Amygdala (tissue), 56 donors: ENCODE data around the gene HOXA1.

ENCODE experiments used
- DNase-seq, 56 donors: peaks; one replicate each; lab custom pipeline; 2025; lab: John Stamatoyannopoulos, UW

The HOXA1 gene

DNA sequence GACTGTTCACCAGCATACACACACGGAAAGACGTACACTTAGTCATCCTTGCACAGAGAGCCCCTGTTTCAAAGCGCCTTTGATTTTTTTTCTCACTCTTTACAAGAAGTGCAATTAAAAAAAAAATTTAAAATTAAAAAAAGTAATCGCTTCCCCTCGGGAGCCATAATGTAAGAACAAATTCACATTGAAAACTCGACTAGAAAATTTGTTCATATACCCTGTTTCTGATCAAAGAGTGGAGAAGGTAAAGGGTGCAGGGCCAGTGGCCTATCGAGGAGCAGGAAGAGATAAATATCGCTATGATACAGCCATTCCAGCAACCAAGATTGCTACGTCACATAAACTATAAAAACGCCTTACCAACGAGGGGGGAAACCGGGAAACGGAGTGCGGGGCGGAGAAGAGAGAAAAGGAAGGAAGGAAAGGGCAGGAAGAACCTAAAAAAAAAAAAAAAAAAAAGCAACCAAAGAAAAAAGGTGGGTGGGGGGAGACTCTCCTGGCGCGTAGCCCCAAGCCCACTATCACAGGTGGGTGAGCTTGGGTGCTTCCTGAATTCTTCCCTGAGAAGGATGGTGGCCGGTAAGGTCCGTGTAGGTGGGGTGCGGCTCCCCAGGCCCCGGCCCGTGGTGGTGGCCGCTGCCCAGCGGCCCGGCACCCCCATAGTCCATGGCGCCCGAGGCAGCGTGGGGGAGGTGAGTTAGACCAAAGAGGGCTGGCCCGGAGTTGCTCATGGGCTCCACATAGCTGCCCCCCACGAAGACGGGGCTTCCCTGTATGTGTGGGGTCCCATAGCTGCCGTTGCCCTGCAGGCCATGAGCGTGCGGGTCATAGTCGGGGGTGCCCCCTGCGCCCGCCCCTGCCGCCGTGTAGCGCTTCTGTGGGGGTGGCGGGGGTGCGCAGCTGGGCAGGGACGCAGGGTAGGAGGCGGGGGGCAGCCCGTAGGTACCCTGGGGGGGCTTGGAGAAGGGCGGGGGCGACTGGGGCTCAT is 11.9 kb upstream of the HOXA1 start:
- DNase-seq = no peak

DNA sequence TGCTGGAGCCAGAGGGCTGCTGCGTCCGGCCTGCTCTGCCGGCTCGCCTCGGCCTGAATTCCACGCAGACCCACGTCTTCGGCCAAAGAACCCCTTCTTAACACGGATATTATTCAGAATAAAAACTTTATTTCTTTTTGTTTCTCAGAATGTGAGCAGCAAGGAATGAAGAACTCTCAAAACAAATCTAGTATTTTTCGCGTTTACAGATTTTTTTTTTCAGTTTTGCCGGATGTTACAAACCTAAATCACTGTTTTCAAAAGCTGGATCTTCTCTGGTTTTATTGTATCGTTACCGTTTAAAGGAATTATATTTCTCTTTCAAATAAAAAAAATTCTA is 11.1 kb upstream of the HOXA1 start:
- no peak for DNase-seq

DNA sequence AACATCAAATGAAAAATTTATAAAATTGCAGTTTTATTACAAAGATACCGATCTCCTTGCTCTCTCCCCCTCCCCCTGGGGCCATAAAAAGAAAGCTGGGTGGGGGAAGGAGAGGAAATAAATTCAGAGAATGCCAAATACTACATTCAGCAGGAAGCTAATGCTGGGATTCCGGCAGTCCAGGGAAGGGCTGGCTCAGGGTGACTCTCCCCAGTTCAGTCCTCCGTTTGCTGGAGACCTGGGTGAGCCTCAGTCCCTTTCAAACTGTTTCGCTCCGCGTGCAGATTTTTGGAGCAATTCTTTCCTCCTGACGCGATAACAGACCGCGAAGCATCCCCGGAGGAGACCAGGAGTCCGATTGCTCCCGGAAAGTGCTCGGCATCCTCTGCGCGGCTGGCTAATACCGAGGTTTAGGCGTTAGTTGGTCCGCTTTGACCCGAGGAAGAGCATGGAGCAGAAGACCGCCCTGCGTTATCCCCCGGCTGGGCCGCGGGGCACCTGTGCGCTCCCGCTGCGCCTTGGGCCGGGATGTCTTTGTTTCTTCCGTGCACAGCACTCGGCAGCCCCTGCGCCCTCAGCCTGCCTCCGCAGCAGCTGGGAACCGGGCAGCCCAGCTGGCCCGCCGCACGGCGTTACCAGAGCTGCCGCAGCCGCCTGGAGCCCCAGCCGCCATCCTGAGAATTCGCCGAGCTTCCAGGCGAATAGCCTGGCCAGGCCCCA is 10.5 kb upstream of the HOXA1 start:
- DNase-seq = no peak

DNA sequence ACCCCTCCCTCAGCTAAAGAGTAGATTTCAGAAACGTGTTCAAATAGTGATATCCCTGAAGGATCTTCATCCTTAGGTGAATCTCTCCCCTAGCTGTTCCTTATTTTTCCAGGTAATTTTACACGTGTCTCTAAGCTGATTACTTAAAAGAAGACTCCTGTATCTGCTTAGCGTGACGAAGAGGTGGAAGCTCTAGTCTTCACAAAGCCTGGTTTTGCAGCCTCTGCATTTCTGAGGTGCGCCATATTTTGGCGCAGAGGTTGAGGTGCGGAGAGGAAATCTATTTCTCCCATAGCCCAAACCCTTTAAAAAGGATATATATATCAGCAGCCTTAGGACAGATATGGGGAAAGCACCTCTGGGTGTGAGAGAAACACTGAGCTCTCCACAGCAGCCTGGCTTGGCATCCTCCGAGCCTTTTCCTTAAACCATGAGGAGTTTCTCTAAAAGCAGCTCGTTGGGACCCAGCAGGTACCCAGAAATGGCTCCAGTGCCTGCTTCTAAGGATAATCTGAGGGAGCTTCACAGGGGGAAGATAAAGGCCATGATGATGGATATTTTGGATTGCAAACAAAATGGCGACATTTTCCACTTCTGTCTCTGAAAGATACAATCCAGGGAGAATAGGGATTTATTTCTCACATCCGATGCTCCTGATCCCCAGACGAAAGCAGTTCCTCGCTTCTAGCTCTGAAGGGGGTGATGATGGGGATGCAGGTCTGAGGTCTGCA is 9.7 kb upstream of the HOXA1 start:
- no peak for DNase-seq

GRCh38 chr7:27104341-27105058 is 8.7 kb upstream of the HOXA1 start:
- DNase-seq = no peak

GRCh38 chr7:27103489-27104226 is 7.9 kb upstream of the HOXA1 start:
- no peak for DNase-seq

DNA sequence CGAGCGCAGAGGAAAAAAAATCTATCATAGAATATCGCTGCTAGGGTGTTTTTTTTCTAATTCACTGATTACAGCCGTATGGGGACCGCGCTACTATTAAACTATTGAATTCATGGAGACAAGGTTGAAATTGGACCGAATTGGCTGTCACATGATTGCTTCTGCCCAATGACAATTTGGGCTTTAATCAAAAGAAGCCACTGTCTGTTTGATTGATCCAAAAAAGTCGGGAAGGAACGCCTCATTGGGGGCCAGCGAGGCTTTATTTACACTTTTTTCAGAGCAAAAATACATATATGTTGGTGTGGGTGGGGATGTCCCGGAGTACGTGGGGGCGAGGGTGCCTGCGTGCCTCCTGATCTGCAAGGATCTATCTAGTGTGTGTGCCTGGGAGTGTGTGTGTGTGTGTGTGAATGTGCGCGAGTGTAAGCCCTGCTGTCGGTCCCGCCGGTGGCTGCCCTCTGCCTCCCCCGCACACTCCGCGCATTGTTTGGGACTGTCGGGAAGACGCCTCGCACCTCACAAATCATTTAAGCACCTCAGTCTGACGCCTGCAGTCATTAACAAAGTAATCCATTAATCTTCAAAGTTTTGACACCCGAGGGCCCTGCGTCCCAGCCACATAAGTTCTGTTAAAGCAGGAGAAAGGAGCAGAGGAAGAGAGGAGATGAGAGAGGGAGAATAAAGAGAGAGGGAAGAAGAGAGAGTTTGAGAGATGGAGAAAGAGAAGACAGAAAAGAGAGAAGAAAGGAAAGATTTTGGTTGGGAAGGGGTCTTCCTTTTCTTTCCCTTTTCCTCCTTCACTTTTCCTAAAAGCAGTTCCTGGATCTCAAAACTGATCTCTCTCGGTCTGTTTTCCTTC is 7.0 kb upstream of the HOXA1 start, which contains the start of gene HOXA2:
HOXA2 (minus strand) TSS at position 103 of the 862 bp plus-strand sequence. CDS start 183 bp downstream, outside the sequence.
- DNase-seq = no peak

DNA sequence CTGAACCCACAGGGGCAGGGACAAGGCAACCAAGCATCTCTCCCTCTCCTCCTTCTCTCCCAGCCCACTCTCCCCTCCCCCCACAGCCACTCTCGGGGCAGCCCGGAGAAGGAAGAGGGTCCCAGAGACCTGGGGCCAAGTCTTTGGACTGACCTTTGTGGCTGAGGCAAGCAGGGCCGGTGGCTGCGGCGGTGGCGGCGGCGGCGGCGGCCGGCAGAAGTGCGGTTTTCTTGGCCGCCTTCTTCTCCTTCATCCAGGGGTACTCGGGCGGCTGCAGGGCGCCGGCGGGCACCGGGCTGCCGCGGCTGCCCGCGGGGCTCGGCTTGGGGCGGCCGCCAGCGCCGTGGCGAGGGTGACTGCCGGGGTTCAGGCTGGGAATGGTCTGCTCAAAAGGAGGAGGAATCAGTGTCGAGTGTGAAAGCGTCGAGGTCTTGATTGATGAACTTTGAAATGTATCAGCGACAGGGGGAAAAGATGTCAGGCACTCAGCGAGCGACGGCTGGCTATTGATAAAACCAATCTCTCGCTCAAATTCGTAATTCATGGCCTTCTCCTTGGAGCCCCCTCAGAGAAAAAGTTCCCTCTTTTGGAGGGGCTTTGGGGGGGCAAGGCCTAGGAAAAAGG is 6.3 kb upstream of the HOXA1 start:
- no peak for DNase-seq

- DNase-seq = no peak
Measured at GRCh38 chr7:27101171-27101956, 5.6 kb upstream of the HOXA1 start.

DNA sequence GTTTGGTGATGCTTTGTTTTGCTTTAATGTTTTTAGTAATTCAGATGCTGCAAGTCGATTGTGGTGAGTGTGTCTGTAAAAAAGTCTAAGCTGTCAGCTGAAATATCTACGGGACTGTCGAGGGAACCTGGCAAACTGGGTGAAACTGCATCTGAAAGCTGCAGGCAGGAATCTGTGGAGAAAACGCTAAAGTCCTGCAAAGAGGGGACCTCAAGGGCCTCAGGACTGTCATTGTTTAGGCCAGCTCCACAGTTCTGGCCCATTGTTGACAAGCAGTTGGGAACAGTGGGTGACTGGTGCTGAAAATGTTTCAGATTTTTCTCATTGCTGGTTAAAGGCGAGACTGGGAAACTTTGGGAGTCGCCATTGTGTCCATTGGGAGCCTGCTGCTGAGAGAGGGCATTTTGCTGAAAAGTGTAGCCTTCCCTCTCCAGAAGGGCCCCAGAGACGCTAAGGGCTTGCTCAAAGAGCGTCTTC is 4.9 kb upstream of the HOXA1 start:
- DNase-seq = no peak

- no peak for DNase-seq
Measured at GRCh38 chr7:27099453-27100370, 3.9 kb upstream of the HOXA1 start.

- no peak for DNase-seq
Measured at GRCh38 chr7:27098578-27099451, 3.0 kb upstream of the HOXA1 start.

GRCh38 chr7:27097686-27098577 is 2.1 kb upstream of the HOXA1 start:
- no peak for DNase-seq
